ENCODE data around the gene AQR.

DNA sequence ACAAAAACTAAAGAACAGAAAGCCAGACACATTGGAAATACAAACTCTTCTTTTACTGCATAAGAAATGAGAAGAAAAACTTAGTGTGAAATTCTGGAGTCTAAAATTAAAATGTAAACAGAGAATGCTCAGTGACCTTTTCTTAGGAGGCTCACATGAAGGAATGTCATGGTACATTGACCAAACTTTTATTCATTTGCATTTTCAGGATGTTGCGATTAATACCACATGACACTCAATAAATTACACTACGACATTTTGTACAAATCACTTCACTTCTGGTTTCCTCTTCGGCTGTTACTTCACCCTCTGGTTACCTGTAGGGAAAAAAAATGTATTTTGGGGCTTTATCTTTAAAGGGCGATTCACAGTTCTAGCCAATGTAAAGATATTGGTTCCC, 117.8 kb downstream of the AQR start:
- TF ChIP-seq, protein P1, sequence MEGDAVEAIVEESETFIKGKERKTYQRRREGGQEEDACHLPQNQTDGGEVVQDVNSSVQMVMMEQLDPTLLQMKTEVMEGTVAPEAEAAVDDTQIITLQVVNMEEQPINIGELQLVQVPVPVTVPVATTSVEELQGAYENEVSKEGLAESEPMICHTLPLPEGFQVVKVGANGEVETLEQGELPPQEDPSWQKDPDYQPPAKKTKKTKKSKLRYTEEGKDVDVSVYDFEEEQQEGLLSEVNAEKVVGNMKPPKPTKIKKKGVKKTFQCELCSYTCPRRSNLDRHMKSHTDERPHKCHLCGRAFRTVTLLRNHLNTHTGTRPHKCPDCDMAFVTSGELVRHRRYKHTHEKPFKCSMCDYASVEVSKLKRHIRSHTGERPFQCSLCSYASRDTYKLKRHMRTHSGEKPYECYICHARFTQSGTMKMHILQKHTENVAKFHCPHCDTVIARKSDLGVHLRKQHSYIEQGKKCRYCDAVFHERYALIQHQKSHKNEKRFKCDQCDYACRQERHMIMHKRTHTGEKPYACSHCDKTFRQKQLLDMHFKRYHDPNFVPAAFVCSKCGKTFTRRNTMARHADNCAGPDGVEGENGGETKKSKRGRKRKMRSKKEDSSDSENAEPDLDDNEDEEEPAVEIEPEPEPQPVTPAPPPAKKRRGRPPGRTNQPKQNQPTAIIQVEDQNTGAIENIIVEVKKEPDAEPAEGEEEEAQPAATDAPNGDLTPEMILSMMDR (IDR thresholded peaks at IDR 0.05): no peak
- no peak for TF ChIP-seq EP300 (IDR thresholded peaks at IDR 0.05)
